SH-SY5Y (cell line): Measurements from ENCODE around the gene FUCA2.

Experiments
- GATA2 ChIP-seq: IDR thresholded peaks from 2 replicates; pipeline ENCODE4 v1.6.1; 2011; ENCODE audit warnings: mild to moderate bottlenecking, low read depth, low read length
- GATA3 ChIP-seq: IDR thresholded peaks from 2 replicates; pipeline ENCODE4 v1.6.1; 2011; ENCODE audit warnings: low read depth, mild to moderate bottlenecking, low read length, moderate library complexity

FUCA2 gene

DNA sequence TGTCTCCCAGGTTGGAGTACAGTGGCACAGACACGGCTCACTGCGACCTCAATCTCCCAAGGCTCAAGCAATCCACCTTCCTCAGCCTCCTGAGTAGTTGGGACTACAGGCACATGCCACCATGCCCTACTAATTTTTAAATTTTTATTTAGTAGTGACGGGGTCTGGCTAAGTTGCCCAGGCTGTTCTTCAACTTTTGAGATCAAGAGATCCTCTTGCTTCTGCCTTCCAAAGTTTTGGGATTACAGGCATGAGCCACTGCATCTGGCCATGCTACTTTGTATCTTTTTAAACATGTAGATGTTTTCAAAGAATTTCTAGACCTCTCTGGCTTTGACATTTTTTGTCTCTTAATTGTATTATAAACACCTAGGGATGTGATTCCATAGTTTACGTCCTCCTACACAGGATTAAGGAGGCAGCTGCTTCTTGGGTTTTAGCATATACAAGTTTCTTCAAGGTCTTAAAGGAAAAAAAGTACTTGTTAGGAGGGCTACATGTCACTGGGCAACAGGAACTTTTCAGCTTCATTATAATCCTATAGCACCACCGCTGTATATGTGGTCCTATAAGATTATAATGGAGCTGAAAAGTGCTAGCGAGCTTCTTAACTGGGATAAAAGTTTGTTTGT, 62.3 kb downstream of the FUCA2 start:
- no peak for TF ChIP-seq GATA2
- no peak for TF ChIP-seq GATA3
